Lower lobe of right lung (tissue), 2 donors: ENCODE results near the gene ST8SIA1. TPM values are rescaled to one million over a fixed set of nuclear protein-coding genes. Genes with fewer than 3 reads are reported as not detected.

Experiments used
- ATAC-seq, 2 donors: fragments of 200-7000 bp; cut with Tn5 transposase; one replicate each; pipeline ENCODE4 v1.9.1; 2020 to 2022; ENCODE audit warnings: mild to moderate bottlenecking in 2 of 2, moderate library complexity in 2 of 2
- DNase-seq: peaks from one replicate; pipeline ENCODE4 v3.0.0-alpha.2; 2020
- H3K27ac ChIP-seq: fragments of 200-600 bp; one replicate; pipeline ENCODE4 v1.8.0; 2022
- H3K27me3 ChIP-seq: fragments of 200-600 bp; one replicate; pipeline ENCODE4 v1.8.0; 2022; ENCODE audit warnings: low read depth
- H3K36me3 ChIP-seq: fragments of 200-600 bp; one replicate; pipeline ENCODE4 v1.8.0; 2022; ENCODE audit warnings: mild to moderate bottlenecking
- H3K4me1 ChIP-seq: fragments of 200-600 bp; one replicate; pipeline ENCODE4 v1.8.0; 2022
- H3K4me3 ChIP-seq: fragments of 200-600 bp; one replicate; pipeline ENCODE4 v1.8.0; 2022; ENCODE audit warnings: mild to moderate bottlenecking
- H3K9me3 ChIP-seq: fragments of 200-600 bp; one replicate; pipeline ENCODE4 v1.8.0; 2022
- intact Hi-C: fragments of 100-400 bp; cut with DNase I; formaldehyde crosslinking; loops from one replicate; pipeline ENCODE4 v1.11.0; 2022
- total RNA-seq: library from RNA; stranded (reverse); fragmentation: NEBNext Ultra II Directional; extraction: Animal tissue kit (Norgen Biotek cat#: 25700); gene quantifications from one replicate; pipeline ENCODE4 v1.2.1, GENCODE V29; 2021
- TF ChIP-seq, protein P1 (sequence below): fragments of 200-600 bp; IDR thresholded peaks from one replicate; pipeline ENCODE4 v1.8.0; 2022; ENCODE audit warnings: antibody characterized with exemption, mild to moderate bottlenecking
- donor health status: DM: no; HTN: yes; CAD: no; lungs with severe emphysema.

Gene ST8SIA1
- total RNA-seq, 1 donor from 2014 or later, result 9.1 TPM

GRCh38 chr12:22231078-22231477 is 103.4 kb downstream of the ST8SIA1 start:
- H3K4me1 ChIP-seq, result peaks cover 6% of the 10 kb centered on the region
- TF ChIP-seq, protein P1, sequence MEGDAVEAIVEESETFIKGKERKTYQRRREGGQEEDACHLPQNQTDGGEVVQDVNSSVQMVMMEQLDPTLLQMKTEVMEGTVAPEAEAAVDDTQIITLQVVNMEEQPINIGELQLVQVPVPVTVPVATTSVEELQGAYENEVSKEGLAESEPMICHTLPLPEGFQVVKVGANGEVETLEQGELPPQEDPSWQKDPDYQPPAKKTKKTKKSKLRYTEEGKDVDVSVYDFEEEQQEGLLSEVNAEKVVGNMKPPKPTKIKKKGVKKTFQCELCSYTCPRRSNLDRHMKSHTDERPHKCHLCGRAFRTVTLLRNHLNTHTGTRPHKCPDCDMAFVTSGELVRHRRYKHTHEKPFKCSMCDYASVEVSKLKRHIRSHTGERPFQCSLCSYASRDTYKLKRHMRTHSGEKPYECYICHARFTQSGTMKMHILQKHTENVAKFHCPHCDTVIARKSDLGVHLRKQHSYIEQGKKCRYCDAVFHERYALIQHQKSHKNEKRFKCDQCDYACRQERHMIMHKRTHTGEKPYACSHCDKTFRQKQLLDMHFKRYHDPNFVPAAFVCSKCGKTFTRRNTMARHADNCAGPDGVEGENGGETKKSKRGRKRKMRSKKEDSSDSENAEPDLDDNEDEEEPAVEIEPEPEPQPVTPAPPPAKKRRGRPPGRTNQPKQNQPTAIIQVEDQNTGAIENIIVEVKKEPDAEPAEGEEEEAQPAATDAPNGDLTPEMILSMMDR, result no peak

GRCh38 chr12:22230280-22230794 is 104.2 kb downstream of the ST8SIA1 start:
- intact Hi-C loops, result no loop called here
- ATAC-seq (peak in 1 of 2 donors; percentile 9), DNase-seq (no peak)
- Histone ChIP-seq H3K27ac (no peak overlapping the region), H3K36me3 (no peaks in the 10 kb centered on the region), H3K9me3 (no peaks in the 10 kb centered on the region), H3K27me3 (no peaks in the 10 kb centered on the region), H3K4me3 (no peak overlapping the region), H3K4me1 (peaks cover 6% of the 10 kb centered on the region)
- TF ChIP-seq, protein P1, result no peak

More at GRCh38 chr12:22231078-22231477, 103.4 kb downstream of the ST8SIA1 start:
- DNase-seq (no peak), ATAC-seq (no peak)
- Histone ChIP-seq H3K27ac (no peak overlapping the region), H3K27me3 (no peaks in the 10 kb centered on the region), H3K4me3 (no peak overlapping the region), H3K9me3 (no peaks in the 10 kb centered on the region), H3K36me3 (no peaks in the 10 kb centered on the region)
- intact Hi-C loops, result no loop called here

DNA sequence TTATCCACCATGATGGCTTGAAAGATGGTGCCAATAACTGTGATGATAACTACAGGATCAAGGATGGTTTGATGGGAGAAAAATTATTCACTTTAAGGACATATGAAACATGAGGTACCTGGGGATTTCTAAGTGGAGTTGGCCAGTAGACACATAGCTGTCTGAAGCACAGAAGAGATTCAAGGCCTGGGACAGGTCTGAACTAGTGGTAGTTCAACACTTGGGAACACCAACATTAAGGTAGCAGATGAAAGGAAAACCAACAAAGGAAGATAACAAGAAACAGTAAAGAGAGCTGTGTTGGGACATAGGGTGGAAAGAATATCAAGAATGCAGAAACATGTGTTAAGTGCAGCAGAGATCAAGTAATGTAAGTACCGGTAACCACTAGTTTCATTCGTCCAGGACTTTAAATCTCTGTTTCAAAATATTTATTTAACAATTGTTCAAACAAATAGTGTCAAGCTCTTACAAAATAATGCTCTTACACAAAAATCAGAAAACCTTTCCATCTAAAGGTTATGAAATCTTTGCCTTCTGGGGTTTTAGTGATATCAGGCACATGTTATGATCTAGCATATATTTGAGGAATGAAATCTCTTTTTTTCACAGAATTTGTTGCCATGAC is 104.7 kb downstream of the ST8SIA1 start:
- intact Hi-C loops, result no loop called here

DNA sequence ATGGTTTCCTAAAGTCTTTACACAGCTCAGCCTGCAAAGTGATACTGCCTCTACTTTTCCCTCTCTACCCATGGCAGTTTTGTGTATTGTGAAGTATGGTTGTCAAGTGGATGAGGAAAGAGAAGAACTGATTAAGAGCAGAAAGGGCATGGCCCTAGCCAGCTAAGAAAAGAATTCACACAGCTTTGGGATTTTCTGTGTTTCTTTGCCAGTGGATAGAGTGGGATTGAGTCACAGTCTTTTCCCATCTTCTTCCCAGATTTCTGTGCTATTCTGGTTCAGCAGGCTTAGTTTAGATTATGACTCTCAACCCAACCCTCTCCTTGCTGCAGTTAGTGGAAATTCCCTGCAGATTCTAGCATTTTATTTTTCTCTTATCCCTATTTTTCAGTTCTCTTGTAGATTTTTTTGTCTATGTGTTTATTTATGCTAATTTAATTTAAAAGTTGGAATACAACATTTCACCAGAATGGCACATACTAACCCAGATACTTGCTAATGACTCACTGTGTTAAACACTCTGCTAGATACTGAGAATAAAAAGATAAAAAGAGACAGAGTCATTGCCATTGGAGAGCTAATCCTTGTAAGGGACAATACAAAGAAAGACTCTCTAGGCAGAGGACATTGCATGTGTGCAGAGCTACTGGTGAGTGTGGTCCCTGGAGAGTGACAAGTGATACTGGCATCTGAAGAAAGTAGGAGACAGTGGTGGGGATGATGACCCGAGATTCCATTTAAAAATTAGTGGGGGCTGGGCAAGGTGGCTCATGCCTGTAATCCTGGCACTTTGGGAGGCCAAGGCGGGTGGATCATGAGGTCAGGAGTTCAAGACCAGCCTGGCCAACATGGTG is 106.3 kb downstream of the ST8SIA1 start:
- no peak for ATAC-seq

More for the DNA sequence above, 104.7 kb downstream of the ST8SIA1 start:
- no peaks in the 10 kb centered on the region for H3K36me3 ChIP-seq
- H3K4me1 ChIP-seq, result peaks cover 6% of the 10 kb centered on the region
- no peaks in the 10 kb centered on the region for H3K9me3 ChIP-seq
- H3K27me3 ChIP-seq, result no peaks in the 10 kb centered on the region
- TF ChIP-seq, protein P1, result no peak
- no peak overlapping the region for H3K4me3 ChIP-seq
- DNase-seq (no peak), ATAC-seq (peak; percentile 65 to 80)
- no peak overlapping the region for H3K27ac ChIP-seq

GRCh38 chr12:22223356-22223755 is 111.2 kb downstream of the ST8SIA1 start:
- DNase-seq, result no peak
- Histone ChIP-seq H3K36me3 (no peaks in the 10 kb centered on the region), H3K27me3 (no peaks in the 10 kb centered on the region), H3K9me3 (no peaks in the 10 kb centered on the region), H3K27ac (no peak overlapping the region), H3K4me1 (no peaks in the 10 kb centered on the region), H3K4me3 (no peak overlapping the region)
- no peak for ATAC-seq
- TF ChIP-seq, protein P1, result no peak
- intact Hi-C loops, result no loop called here

More for the DNA sequence above, 106.3 kb downstream of the ST8SIA1 start:
- TF ChIP-seq, protein P1, result no peak
- no peak overlapping the region for H3K27ac ChIP-seq
- H3K4me3 ChIP-seq, result no peak overlapping the region
- intact Hi-C loops, result no loop called here
- peaks cover 6% of the 10 kb centered on the region for H3K4me1 ChIP-seq
- no peaks in the 10 kb centered on the region for H3K27me3 ChIP-seq
- H3K9me3 ChIP-seq, result no peaks in the 10 kb centered on the region
- no peaks in the 10 kb centered on the region for H3K36me3 ChIP-seq
- DNase-seq, result no peak
